Parathyroid adenoma (tissue), 2 donors: ENCODE measurements around the gene PPP6R2.

Source experiments
- H2AFZ ChIP-seq: fragments of 300-600 bp; sonication (generic); one replicate; pipeline ENCODE4 v1.7.0; 2017; ENCODE audit warnings: antibody characterized with exemption, mild to moderate bottlenecking
- H3K27ac ChIP-seq: fragments of 300-600 bp; sonication (generic); one replicate; pipeline ENCODE4 v1.7.0; 2017
- H3K27me3 ChIP-seq: fragments of 300-600 bp; sonication (generic); one replicate; pipeline ENCODE4 v1.7.0; 2017; ENCODE audit warnings: low read length; ENCODE audit not compliant: control insufficient read depth, insufficient read depth
- H3K36me3 ChIP-seq: fragments of 300-600 bp; sonication (generic); one replicate; pipeline ENCODE4 v1.7.0; 2017; ENCODE audit warnings: low read length; ENCODE audit not compliant: control insufficient read depth, insufficient read depth
- H3K4me1 ChIP-seq: fragments of 300-600 bp; sonication (generic); one replicate; pipeline ENCODE4 v1.7.0; 2017; ENCODE audit warnings: control low read depth
- H3K4me2 ChIP-seq: fragments of 300-600 bp; sonication (generic); one replicate; pipeline ENCODE4 v1.7.0; 2017; ENCODE audit warnings: low read length
- H3K4me3 ChIP-seq: fragments of 300-600 bp; sonication (generic); one replicate; pipeline ENCODE4 v1.7.0; 2017; ENCODE audit warnings: low read depth, low read length
- H3K79me2 ChIP-seq: fragments of 300-600 bp; sonication (generic); one replicate; pipeline ENCODE4 v1.7.0; 2017; ENCODE audit warnings: control low read depth
- H3K9ac ChIP-seq: fragments of 300-600 bp; sonication (generic); one replicate; pipeline ENCODE4 v1.7.0; 2017; ENCODE audit warnings: mild to moderate bottlenecking
- H3K9me3 ChIP-seq: fragments of 300-600 bp; sonication (generic); one replicate; pipeline ENCODE4 v1.7.0; 2017; ENCODE audit warnings: low read length; ENCODE audit not compliant: control insufficient read depth
- CTCF ChIP-seq: fragments of 300-600 bp; sonication (generic); IDR thresholded peaks from one replicate; pipeline ENCODE4 v1.7.0; 2017; ENCODE audit warnings: antibody characterized with exemption, mild to moderate bottlenecking
- donor health status: primary hyperparathyroidism.

PPP6R2 gene

GRCh38 chr22:50420581-50420980, 77.5 kb downstream of the PPP6R2 start:
- no peaks in the 10 kb centered on the region for H3K4me1 ChIP-seq
- H3K79me2 ChIP-seq = no peaks in the 10 kb centered on the region
- no peaks in the 10 kb centered on the region for H3K36me3 ChIP-seq
- H2AFZ ChIP-seq = no peak overlapping the region
- H3K27ac ChIP-seq = no peak overlapping the region
- H3K4me2 ChIP-seq = no peak overlapping the region
- TF ChIP-seq CTCF = no peak
- H3K4me3 ChIP-seq = no peak overlapping the region
- no peaks in the 10 kb centered on the region for H3K9me3 ChIP-seq
- no peak overlapping the region for H3K9ac ChIP-seq
- H3K27me3 ChIP-seq = no peaks in the 10 kb centered on the region

GRCh38 chr22:50422046-50422445, 78.9 kb downstream of the PPP6R2 start:
- Histone ChIP-seq H3K9ac (no peak overlapping the region), H3K9me3 (no peaks in the 10 kb centered on the region), H3K4me2 (no peak overlapping the region), H3K36me3 (no peaks in the 10 kb centered on the region), H3K4me3 (no peak overlapping the region), H3K79me2 (no peaks in the 10 kb centered on the region), H2AFZ (no peak overlapping the region), H3K27me3 (no peaks in the 10 kb centered on the region), H3K27ac (no peak overlapping the region), H3K4me1 (no peaks in the 10 kb centered on the region)
- no peak for TF ChIP-seq CTCF

- Histone ChIP-seq H3K79me2 (no peaks in the 10 kb centered on the region), H3K36me3 (no peaks in the 10 kb centered on the region), H3K27ac (no peak overlapping the region), H3K9me3 (no peaks in the 10 kb centered on the region), H3K9ac (no peak overlapping the region), H2AFZ (no peak overlapping the region), H3K4me1 (no peaks in the 10 kb centered on the region), H3K4me2 (no peak overlapping the region), H3K4me3 (no peak overlapping the region), H3K27me3 (no peaks in the 10 kb centered on the region)
- TF ChIP-seq CTCF = no peak
Observed at GRCh38 chr22:50422961-50423815, 80.1 kb downstream of the PPP6R2 start.

- H3K9ac ChIP-seq = no peak overlapping the region
- H3K4me3 ChIP-seq = no peak overlapping the region
- no peaks in the 10 kb centered on the region for H3K9me3 ChIP-seq
- no peak for TF ChIP-seq CTCF
- H3K36me3 ChIP-seq = no peaks in the 10 kb centered on the region
- H3K79me2 ChIP-seq = no peaks in the 10 kb centered on the region
- no peak overlapping the region for H3K27ac ChIP-seq
- H3K4me2 ChIP-seq = no peak overlapping the region
- no peaks in the 10 kb centered on the region for H3K4me1 ChIP-seq
- H3K27me3 ChIP-seq = no peaks in the 10 kb centered on the region
- H2AFZ ChIP-seq = no peak overlapping the region
Observed at GRCh38 chr22:50423956-50424355, 80.8 kb downstream of the PPP6R2 start.
